ENCODE results near the gene RNF14. TPM values are rescaled to one million over a fixed set of nuclear protein-coding genes. Genes with fewer than 3 reads are reported as not detected.

Gene RNF14
- total RNA-seq, 1 experiment from 2014 or later = 20.1 TPM

- Histone ChIP-seq H3T11ph (ENCODE audit: low read length) (no peak overlapping the region), H3K14ac (ENCODE audit: insufficient read depth, low read length) (no peak overlapping the region), H3K79me1 (ENCODE audit: insufficient read depth, low read depth, low read length, poor library complexity, severe bottlenecking) (no peaks in the 10 kb centered on the region), H3K27me3 (ENCODE audit: insufficient read depth, low read length) (no peaks in the 10 kb centered on the region), H3K79me2 (ENCODE audit: insufficient read depth, low read length) (no peaks in the 10 kb centered on the region), H3K4me2 (ENCODE audit: insufficient read depth, insufficient read length, low read length) (no peak overlapping the region), H3K27ac (ENCODE audit: insufficient read length, low read depth, low read length) (no peak overlapping the region), H4K91ac (ENCODE audit: insufficient read length, low read depth, low read length) (no peak overlapping the region), H3K4ac (ENCODE audit: low read depth, low read length) (no peak overlapping the region), H3K4me1 (ENCODE audit: insufficient read depth, low read length) (no peaks in the 10 kb centered on the region), H3K9me3 (ENCODE audit: control insufficient read depth, low read depth, low read length) (no peaks in the 10 kb centered on the region), H2BK5ac (ENCODE audit: insufficient read length, low read length) (no peak overlapping the region), H3K56ac (ENCODE audit: insufficient read length, low read depth, low read length) (no peak overlapping the region), H2AK5ac (ENCODE audit: insufficient read length, low read length) (no peak overlapping the region), H3K9ac (ENCODE audit: extremely low read depth, insufficient read length, low read length) (no peak overlapping the region), H2BK20ac (ENCODE audit: low read depth, low read length, poor library complexity, severe bottlenecking) (no peak overlapping the region), H4K20me1 (ENCODE audit: control insufficient read depth, insufficient read depth, insufficient read length) (no peaks in the 10 kb centered on the region), H4K8ac (replicated peaks; ENCODE audit: insufficient read length, low read depth, low read length) (no peak overlapping the region), H4K5ac (ENCODE audit: insufficient read length, low read depth, low read length) (no peak overlapping the region), H2BK15ac (ENCODE audit: low read depth, low read length) (no peak overlapping the region), H2BK12ac (ENCODE audit: insufficient read length, low read depth, low read length) (no peak overlapping the region), H3K23ac (ENCODE audit: insufficient read length, low read depth, low read length) (no peak overlapping the region), H2BK120ac (ENCODE audit: low read depth, low read length, poor library complexity, severe bottlenecking) (no peak overlapping the region), H2AFZ (ENCODE audit: low read length) (no peak overlapping the region), H3K18ac (ENCODE audit: insufficient read length, low read depth, low read length) (no peak overlapping the region), H3K23me2 (ENCODE audit: insufficient read length, low read depth, low read length, poor library complexity, severe bottlenecking) (no peaks in the 10 kb centered on the region)
- Mint-ChIP-seq H3K36me3 (ENCODE audit: insufficient read depth in 1 of 3, low read depth in 3 of 3) (peaks cover 8 to 19% (median 17%) of the 10 kb centered on the region in 3 experiments), H3K4me1 (no peaks in the 10 kb centered on the region), H3K4me3 (no peak overlapping the region), H3K27me3 (ENCODE audit: low read depth) (no peaks in the 10 kb centered on the region), H3K27ac (peak overlapping the region in 2 of 3 experiments; percentile 2 to 15; a peak in 2 of 7 replicates), H3K9me3 (peaks cover 0 to 3% of the 10 kb centered on the region in 2 experiments; a peak in 1 of 5 replicates)
- no peak for TF ChIP-seq CTCF (conservative IDR thresholded peaks at IDR 0.05)
- DNase-seq = no peak
- no CpG with 5 or more reads among the region's 4 CpGs for WGBS (ENCODE audit: extremely low coverage, insufficient read length, low lambda C conversion rate)
These were observed 25.7 kb downstream of the RNF14 start for GRCh38 chr5:141994511-141995136.
